GM21526 (cell line): ENCODE results near the gene PUSL1.

Source experiments
- ATAC-seq: cut with Tn5 transposase; IDR thresholded peaks from one replicate; pipeline ENCODE4 v1.9.1; 2021; ENCODE audit warnings: moderate library complexity; ENCODE audit not compliant: unreplicated experiment, low FRiP score

PUSL1 gene

GRCh38 chr1:1307923-1308755 lies at the start of gene PUSL1, which contains the start of gene ACAP3:
PUSL1 (plus strand) TSS chr1:1308597; CDS start chr1:1308644, 47 bp downstream.
ACAP3 (minus strand) TSS chr1:1307930; CDS start chr1:1307815, 115 bp downstream.
- ATAC-seq, result peak; percentile 44

GRCh38 chr1:1259119-1259488 lies 49.3 kb upstream of the PUSL1 start:
- no peak for ATAC-seq

- ATAC-seq, result no peak
These were observed 48.9 kb upstream of the PUSL1 start for GRCh38 chr1:1259540-1259939.

- no peak for ATAC-seq
These were observed 48.3 kb upstream of the PUSL1 start for GRCh38 chr1:1259951-1260600.

GRCh38 chr1:1260843-1261560 lies 47.4 kb upstream of the PUSL1 start:
- no peak for ATAC-seq

GRCh38 chr1:1262071-1262470 lies 46.3 kb upstream of the PUSL1 start:
- ATAC-seq, result no peak

- ATAC-seq, result no peak
These were observed 45.6 kb upstream of the PUSL1 start for GRCh38 chr1:1262758-1263157.

GRCh38 chr1:1264026-1264425 lies 44.4 kb upstream of the PUSL1 start:
- ATAC-seq, result no peak

- no peak for ATAC-seq
These were observed 43.5 kb upstream of the PUSL1 start for GRCh38 chr1:1264868-1265272.

GRCh38 chr1:1267488-1268283 lies 40.7 kb upstream of the PUSL1 start:
- ATAC-seq, result no peak

GRCh38 chr1:1268284-1268682 lies 40.1 kb upstream of the PUSL1 start:
- ATAC-seq, result no peak

- ATAC-seq, result no peak
These were observed 37.6 kb upstream of the PUSL1 start for GRCh38 chr1:1270813-1271212.

- ATAC-seq, result no peak
These were observed 35.8 kb upstream of the PUSL1 start for GRCh38 chr1:1272341-1273208.

GRCh38 chr1:1273209-1273511 lies 35.2 kb upstream of the PUSL1 start:
- ATAC-seq, result peak; percentile 8

GRCh38 chr1:1273512-1274298 lies 34.7 kb upstream of the PUSL1 start, which contains the start of gene UBE2J2:
UBE2J2 (minus strand) TSS chr1:1273854; CDS start chr1:1267992, 5,862 bp downstream.
- peak; percentile 72 for ATAC-seq

- no peak for ATAC-seq
These were observed 34.0 kb upstream of the PUSL1 start for GRCh38 chr1:1274299-1274930.

- ATAC-seq, result no peak
These were observed 33.4 kb upstream of the PUSL1 start for GRCh38 chr1:1274931-1275431.

- ATAC-seq, result no peak
These were observed 32.6 kb upstream of the PUSL1 start for GRCh38 chr1:1275836-1276235.
